ENCODE measurements around the gene TAOK1.

GRCh38 chr17:29430275-29430674, 40.1 kb downstream of the TAOK1 start:
- TF ChIP-seq GTF2F1 (IDR thresholded peaks at IDR 0.05; ENCODE audit: low read depth, low read length) (no peak), POLR2A (conservative IDR thresholded peaks at IDR 0.05) (no peak), GATA2 (CRISPR knock-in tag; IDR thresholded peaks at IDR 0.05) (no peak), CTCF (IDR thresholded peaks at IDR 0.05 in 2 of 3, conservative IDR thresholded peaks at IDR 0.05 in 1 of 3; ENCODE audit: insufficient read depth in 2 of 3, low read depth in 1 of 3, low read length in 3 of 3) (no peak), ZNF707 (CRISPR knock-in tag; conservative IDR thresholded peaks at IDR 0.05) (no peak), NKRF (IDR thresholded peaks at IDR 0.05; ENCODE audit: borderline replicate concordance) (no peak), ZNF212 (CRISPR knock-in tag; IDR thresholded peaks at IDR 0.05) (no peak)

All from K562 (cell line).